Measurements from ENCODE around the gene CSTF3. TPM values are rescaled to one million over a fixed set of nuclear protein-coding genes. Genes with fewer than 3 reads are reported as not detected.

The CSTF3 gene
- total and polyA plus RNA-seq, 8 donors: 5.0 to 25.4 (median 11.7) TPM

GRCh38 chr11:33063326-33063881 lies 97.9 kb downstream of the CSTF3 start:
- TF ChIP-seq CTCF (IDR thresholded peaks at IDR 0.05): no peak
- WGBS, 2 donors: 76 to 77% methylated on average over 3 of the region's 3 CpGs
- DNase-seq: no peak
- Histone ChIP-seq H3K27ac (no peak overlapping the region), H3K9me3 (no peaks in the 10 kb centered on the region), H3K36me3 (peaks cover 0 to 40% (median 0%) of the 10 kb centered on the region in 3 donors), H3K27me3 (no peaks in the 10 kb centered on the region), H3K4me3 (no peak overlapping the region), H3K4me1 (no peaks in the 10 kb centered on the region)
- intact Hi-C loops (cut with DNase I): loop anchor here in 1 of 3 donors (5.0 kb wide), 1 partner anchor 101 kb away; no protein-coding TSS in a partner anchor
- no peak for ATAC-seq
- FAIRE-seq: no peak

- no peak for TF ChIP-seq CTCF (IDR thresholded peaks at IDR 0.05)
- Histone ChIP-seq H3K9me3 (no peaks in the 10 kb centered on the region), H3K36me3 (peaks cover 0 to 36% (median 0%) of the 10 kb centered on the region in 3 donors), H3K4me1 (no peaks in the 10 kb centered on the region), H3K27me3 (no peaks in the 10 kb centered on the region), H3K27ac (no peak overlapping the region), H3K4me3 (no peak overlapping the region)
- 72 to 75% methylated on average over 5 of the region's 5 CpGs for WGBS, 2 donors
- DNase-seq (no peak), ATAC-seq (no peak), FAIRE-seq (no peak)
- intact Hi-C loops (cut with DNase I): loop anchor here in 1 of 3 donors (5.0 kb wide), 1 partner anchor 100 kb away; no protein-coding TSS in a partner anchor
These were observed 99.1 kb downstream of the CSTF3 start for GRCh38 chr11:33062137-33062536.

- Histone ChIP-seq H3K9me3 (no peaks in the 10 kb centered on the region), H3K4me3 (no peak overlapping the region), H3K27ac (no peak overlapping the region), H3K36me3 (peaks cover 0 to 28% (median 0%) of the 10 kb centered on the region in 3 donors), H3K4me1 (no peaks in the 10 kb centered on the region), H3K27me3 (no peaks in the 10 kb centered on the region)
- no peak for TF ChIP-seq CTCF (IDR thresholded peaks at IDR 0.05)
- intact Hi-C loops (cut with DNase I): loop anchor here in 1 of 3 donors (5.0 kb wide), 1 partner anchor 98 kb away; no protein-coding TSS in a partner anchor
- ATAC-seq (no peak), DNase-seq (no peak), FAIRE-seq (no peak)
- 89 to 95% methylated on average over 3 of the region's 3 CpGs for WGBS, 2 donors
These were observed 101.0 kb downstream of the CSTF3 start for GRCh38 chr11:33060271-33060670.

GRCh38 chr11:33059331-33060007 lies 101.8 kb downstream of the CSTF3 start:
- DNase-seq: no peak
- Histone ChIP-seq H3K4me3 (no peak overlapping the region), H3K27me3 (no peaks in the 10 kb centered on the region), H3K9me3 (no peaks in the 10 kb centered on the region), H3K4me1 (no peaks in the 10 kb centered on the region), H3K36me3 (peaks cover 0 to 28% (median 2%) of the 10 kb centered on the region in 3 donors), H3K27ac (no peak overlapping the region)
- FAIRE-seq: no peak
- no peak for TF ChIP-seq CTCF (IDR thresholded peaks at IDR 0.05)
- ATAC-seq: no peak
- WGBS, 2 donors: 90 to 94% methylated on average over 5 of the region's 5 CpGs
- intact Hi-C loops (cut with DNase I): loop anchor here in 1 of 3 donors (5.0 kb wide), 1 partner anchor 97 kb away; no protein-coding TSS in a partner anchor

GRCh38 chr11:33057284-33057683 lies 104.0 kb downstream of the CSTF3 start:
- intact Hi-C loops (cut with DNase I): no loop called here
- Histone ChIP-seq H3K27me3 (no peaks in the 10 kb centered on the region), H3K36me3 (peaks cover 0 to 28% (median 2%) of the 10 kb centered on the region in 3 donors), H3K9me3 (no peaks in the 10 kb centered on the region), H3K4me3 (no peak overlapping the region), H3K27ac (no peak overlapping the region), H3K4me1 (no peaks in the 10 kb centered on the region)
- ATAC-seq (no peak), FAIRE-seq (no peak), DNase-seq (no peak)
- TF ChIP-seq CTCF (IDR thresholded peaks at IDR 0.05): no peak
- WGBS, 2 donors: 100% methylated on average over 1 of the region's 1 CpG
